Skeletal muscle tissue (tissue), 4 donors: Measurements from ENCODE around the gene NLRP11. TPM values are rescaled to one million over a fixed set of nuclear protein-coding genes. Genes with fewer than 3 reads are reported as not detected.

Experiments
- H3K27ac ChIP-seq: one replicate; pipeline ENCODE4 v1.7.0; 2013; ENCODE audit warnings: mild to moderate bottlenecking, low read depth, low read length, inconsistent platforms
- H3K27me3 ChIP-seq, 3 donors: one replicate each; pipeline ENCODE4 v1.7.0; 2013; ENCODE audit warnings: low read length in 3 of 3; ENCODE audit not compliant: control insufficient read depth in 3 of 3, insufficient read depth in 3 of 3
- H3K36me3 ChIP-seq, 3 donors: one replicate each; pipeline ENCODE4 v1.7.0; 2013; ENCODE audit warnings: low read length in 3 of 3; ENCODE audit not compliant: control insufficient read depth in 3 of 3, insufficient read depth in 3 of 3
- H3K4me1 ChIP-seq, 3 donors: one replicate each; pipeline ENCODE4 v1.7.0; 2013; ENCODE audit warnings: low read length in 3 of 3, mild to moderate bottlenecking in 3 of 3; ENCODE audit not compliant: control insufficient read depth in 3 of 3, insufficient read depth in 3 of 3
- H3K4me3 ChIP-seq, 3 donors: one replicate each; pipeline ENCODE4 v1.7.0; 2013; ENCODE audit warnings: low read length in 3 of 3
- H3K9ac ChIP-seq, 3 donors: one replicate each; pipeline ENCODE4 v1.7.0; 2013; ENCODE audit warnings: low read length in 3 of 3, mild to moderate bottlenecking in 3 of 3, moderate library complexity in 2 of 3, low read depth in 1 of 3
- H3K9me3 ChIP-seq, 3 donors: one replicate each; pipeline ENCODE4 v1.7.0; 2013; ENCODE audit warnings: low read length in 3 of 3; ENCODE audit not compliant: control insufficient read depth in 3 of 3
- total RNA-seq: library from RNA; depleted of rRNA; stranded (reverse); fragments of >200 nt; gene quantifications from one replicate; pipeline ENCODE4 v1.2.3, GENCODE V29; 2014
- donor health status: Osteomylitis.

Gene NLRP11
- total RNA-seq, result under 0.01 TPM

GRCh38 chr19:55831846-55832245 lies at the start of gene NLRP11:
Gene NLRP11 (minus strand): TSS chr19:55831999. CDS start chr19:55818174, 13,825 bp downstream.
- Histone ChIP-seq H3K36me3 (no peaks in the 10 kb centered on the region), H3K9me3 (peaks cover 0 to 3% (median 0%) of the 10 kb centered on the region in 3 donors), H3K4me1 (no peaks in the 10 kb centered on the region), H3K27me3 (no peaks in the 10 kb centered on the region), H3K27ac (no peak within 1 kb of the TSS), H3K9ac (no peak within 1 kb of the TSS), H3K4me3 (no peak within 1 kb of the TSS)

GRCh38 chr19:55877211-55877610 lies 45.4 kb upstream of the NLRP11 start:
- Histone ChIP-seq H3K9me3 (peaks cover 2 to 13% (median 7%) of the 10 kb centered on the region in 3 donors), H3K27ac (no peak overlapping the region)

GRCh38 chr19:55870736-55871135 lies 38.9 kb upstream of the NLRP11 start:
- no peak overlapping the region for H3K4me3 ChIP-seq
- H3K9ac ChIP-seq, result no peak overlapping the region
- H3K4me1 ChIP-seq, result no peaks in the 10 kb centered on the region
- no peaks in the 10 kb centered on the region for H3K36me3 ChIP-seq
- H3K9me3 ChIP-seq, result peaks cover 0 to 5% (median 3%) of the 10 kb centered on the region in 3 donors
- peaks cover 0 to 2% (median 0%) of the 10 kb centered on the region in 3 donors for H3K27me3 ChIP-seq
- no peak overlapping the region for H3K27ac ChIP-seq

More at GRCh38 chr19:55877211-55877610, 45.4 kb upstream of the NLRP11 start:
- Histone ChIP-seq H3K9ac (no peak overlapping the region), H3K4me3 (no peak overlapping the region), H3K27me3 (no peaks in the 10 kb centered on the region), H3K36me3 (no peaks in the 10 kb centered on the region), H3K4me1 (no peaks in the 10 kb centered on the region)

GRCh38 chr19:55867101-55867500 lies 35.3 kb upstream of the NLRP11 start:
- H3K27ac ChIP-seq, result no peak overlapping the region

GRCh38 chr19:55866521-55866920 lies 34.7 kb upstream of the NLRP11 start:
- Histone ChIP-seq H3K27ac (no peak overlapping the region), H3K9me3 (peaks cover 0 to 6% (median 5%) of the 10 kb centered on the region in 3 donors), H3K36me3 (no peaks in the 10 kb centered on the region), H3K4me1 (no peaks in the 10 kb centered on the region), H3K27me3 (peaks cover 0 to 2% (median 0%) of the 10 kb centered on the region in 3 donors), H3K4me3 (no peak overlapping the region), H3K9ac (no peak overlapping the region)

More at GRCh38 chr19:55867101-55867500, 35.3 kb upstream of the NLRP11 start:
- H3K36me3 ChIP-seq, result no peaks in the 10 kb centered on the region
- no peaks in the 10 kb centered on the region for H3K4me1 ChIP-seq
- H3K4me3 ChIP-seq, result no peak overlapping the region
- no peak overlapping the region for H3K9ac ChIP-seq
- H3K9me3 ChIP-seq, result peaks cover 0 to 6% (median 5%) of the 10 kb centered on the region in 3 donors
- H3K27me3 ChIP-seq, result peaks cover 0 to 2% (median 0%) of the 10 kb centered on the region in 3 donors

- Histone ChIP-seq H3K9me3 (peaks cover 0 to 3% (median 3%) of the 10 kb centered on the region in 3 donors), H3K36me3 (no peaks in the 10 kb centered on the region), H3K27ac (no peak overlapping the region), H3K27me3 (no peaks in the 10 kb centered on the region), H3K4me3 (no peak overlapping the region), H3K4me1 (no peaks in the 10 kb centered on the region), H3K9ac (no peak overlapping the region)
Observed at GRCh38 chr19:55858969-55859368, 27.2 kb upstream of the NLRP11 start.

GRCh38 chr19:55858401-55858800 lies 26.6 kb upstream of the NLRP11 start:
- no peak overlapping the region for H3K4me3 ChIP-seq
- peaks cover 0 to 3% (median 3%) of the 10 kb centered on the region in 3 donors for H3K9me3 ChIP-seq
- H3K27me3 ChIP-seq, result no peaks in the 10 kb centered on the region
- no peaks in the 10 kb centered on the region for H3K4me1 ChIP-seq
- H3K9ac ChIP-seq, result no peak overlapping the region
- H3K36me3 ChIP-seq, result no peaks in the 10 kb centered on the region
- no peak overlapping the region for H3K27ac ChIP-seq

- Histone ChIP-seq H3K4me1 (no peaks in the 10 kb centered on the region), H3K9ac (no peak overlapping the region), H3K9me3 (peaks cover 0 to 3% (median 2%) of the 10 kb centered on the region in 3 donors), H3K4me3 (no peak overlapping the region), H3K27me3 (no peaks in the 10 kb centered on the region), H3K36me3 (no peaks in the 10 kb centered on the region), H3K27ac (no peak overlapping the region)
Observed at GRCh38 chr19:55857974-55858373, 26.2 kb upstream of the NLRP11 start.

- Histone ChIP-seq H3K27ac (no peak overlapping the region), H3K36me3 (no peaks in the 10 kb centered on the region), H3K4me3 (no peak overlapping the region), H3K4me1 (no peaks in the 10 kb centered on the region), H3K9ac (no peak overlapping the region), H3K9me3 (peaks cover 0 to 3% (median 0%) of the 10 kb centered on the region in 3 donors), H3K27me3 (no peaks in the 10 kb centered on the region)
Observed at GRCh38 chr19:55857149-55857548, 25.4 kb upstream of the NLRP11 start.

- Histone ChIP-seq H3K4me1 (no peaks in the 10 kb centered on the region), H3K4me3 (no peak overlapping the region), H3K27me3 (no peaks in the 10 kb centered on the region), H3K36me3 (no peaks in the 10 kb centered on the region), H3K9me3 (no peaks in the 10 kb centered on the region), H3K27ac (no peak overlapping the region), H3K9ac (no peak overlapping the region)
Observed at GRCh38 chr19:55855160-55855559, 23.4 kb upstream of the NLRP11 start.
